ENCODE results near the gene ACAD10.

DNA sequence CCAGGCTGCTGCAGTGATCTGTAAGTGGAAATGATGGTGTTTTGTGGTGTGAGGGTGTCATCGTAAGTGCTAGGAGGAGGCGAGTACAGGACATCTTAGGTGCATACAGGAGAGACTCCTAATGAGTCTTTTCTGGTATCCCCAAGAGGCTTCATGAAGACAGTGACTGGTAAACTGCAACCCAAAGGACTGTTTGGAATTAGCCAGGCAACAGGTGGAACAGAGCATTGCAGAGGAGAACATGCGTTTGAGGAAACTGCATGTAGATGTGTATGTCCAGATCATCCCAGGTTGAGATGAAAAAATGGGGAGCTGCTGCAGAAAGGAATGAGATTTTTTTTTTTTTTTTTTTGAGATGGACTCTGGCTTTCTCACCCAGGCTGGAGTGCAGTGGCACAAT, 5.4 kb downstream of the ACAD10 start:
- TF ChIP-seq EZH2 (IDR thresholded peaks at IDR 0.05; ENCODE audit: insufficient read depth, low read length) = no peak
- TF ChIP-seq, protein P1, sequence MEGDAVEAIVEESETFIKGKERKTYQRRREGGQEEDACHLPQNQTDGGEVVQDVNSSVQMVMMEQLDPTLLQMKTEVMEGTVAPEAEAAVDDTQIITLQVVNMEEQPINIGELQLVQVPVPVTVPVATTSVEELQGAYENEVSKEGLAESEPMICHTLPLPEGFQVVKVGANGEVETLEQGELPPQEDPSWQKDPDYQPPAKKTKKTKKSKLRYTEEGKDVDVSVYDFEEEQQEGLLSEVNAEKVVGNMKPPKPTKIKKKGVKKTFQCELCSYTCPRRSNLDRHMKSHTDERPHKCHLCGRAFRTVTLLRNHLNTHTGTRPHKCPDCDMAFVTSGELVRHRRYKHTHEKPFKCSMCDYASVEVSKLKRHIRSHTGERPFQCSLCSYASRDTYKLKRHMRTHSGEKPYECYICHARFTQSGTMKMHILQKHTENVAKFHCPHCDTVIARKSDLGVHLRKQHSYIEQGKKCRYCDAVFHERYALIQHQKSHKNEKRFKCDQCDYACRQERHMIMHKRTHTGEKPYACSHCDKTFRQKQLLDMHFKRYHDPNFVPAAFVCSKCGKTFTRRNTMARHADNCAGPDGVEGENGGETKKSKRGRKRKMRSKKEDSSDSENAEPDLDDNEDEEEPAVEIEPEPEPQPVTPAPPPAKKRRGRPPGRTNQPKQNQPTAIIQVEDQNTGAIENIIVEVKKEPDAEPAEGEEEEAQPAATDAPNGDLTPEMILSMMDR (IDR thresholded peaks at IDR 0.05; ENCODE audit: insufficient read depth, low read depth, low read length) = no peak
